HL-60 (cell line): Measurements from ENCODE around the gene KCNK15.

Source experiments
- SPI1 ChIP-seq: IDR thresholded peaks from 2 replicates; pipeline ENCODE4 v1.6.1; 2012; ENCODE audit warnings: low read depth, mild to moderate bottlenecking, borderline replicate concordance
- TF ChIP-seq, protein P1 (sequence below): IDR thresholded peaks from one replicate; pipeline ENCODE4 v1.5.1; 2011; ENCODE audit warnings: low read length, control low read depth, inconsistent platforms; ENCODE audit not compliant: insufficient read depth
- TF ChIP-seq, protein P2 (sequence below): IDR thresholded peaks from 2 replicates; pipeline ENCODE4 v1.6.1; 2012; ENCODE audit warnings: low read depth; ENCODE audit not compliant: insufficient replicate concordance

DNA sequence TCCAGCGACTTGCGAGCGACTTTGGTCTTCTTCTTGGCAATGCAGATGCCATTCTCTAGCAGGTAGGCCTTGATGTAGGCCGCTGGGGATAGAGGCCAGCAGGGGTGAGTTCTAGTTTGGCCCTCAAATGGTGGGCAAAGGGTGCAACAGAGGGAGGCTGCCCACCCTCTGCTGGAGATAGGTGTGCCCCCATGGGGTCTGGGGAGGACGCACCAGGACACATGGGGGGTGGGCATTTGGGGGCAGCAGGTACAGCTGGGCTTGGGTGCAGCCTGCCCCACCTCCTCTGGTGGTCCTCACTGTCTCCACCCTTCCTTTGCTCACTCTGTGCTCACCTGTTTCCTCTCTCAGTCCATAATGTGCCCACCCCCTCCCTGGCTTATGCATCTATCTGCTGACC lies 11.3 kb downstream of the KCNK15 start:
- TF ChIP-seq, protein P1, sequence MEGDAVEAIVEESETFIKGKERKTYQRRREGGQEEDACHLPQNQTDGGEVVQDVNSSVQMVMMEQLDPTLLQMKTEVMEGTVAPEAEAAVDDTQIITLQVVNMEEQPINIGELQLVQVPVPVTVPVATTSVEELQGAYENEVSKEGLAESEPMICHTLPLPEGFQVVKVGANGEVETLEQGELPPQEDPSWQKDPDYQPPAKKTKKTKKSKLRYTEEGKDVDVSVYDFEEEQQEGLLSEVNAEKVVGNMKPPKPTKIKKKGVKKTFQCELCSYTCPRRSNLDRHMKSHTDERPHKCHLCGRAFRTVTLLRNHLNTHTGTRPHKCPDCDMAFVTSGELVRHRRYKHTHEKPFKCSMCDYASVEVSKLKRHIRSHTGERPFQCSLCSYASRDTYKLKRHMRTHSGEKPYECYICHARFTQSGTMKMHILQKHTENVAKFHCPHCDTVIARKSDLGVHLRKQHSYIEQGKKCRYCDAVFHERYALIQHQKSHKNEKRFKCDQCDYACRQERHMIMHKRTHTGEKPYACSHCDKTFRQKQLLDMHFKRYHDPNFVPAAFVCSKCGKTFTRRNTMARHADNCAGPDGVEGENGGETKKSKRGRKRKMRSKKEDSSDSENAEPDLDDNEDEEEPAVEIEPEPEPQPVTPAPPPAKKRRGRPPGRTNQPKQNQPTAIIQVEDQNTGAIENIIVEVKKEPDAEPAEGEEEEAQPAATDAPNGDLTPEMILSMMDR: no peak
- TF ChIP-seq SPI1: no peak
- TF ChIP-seq, protein P2, sequence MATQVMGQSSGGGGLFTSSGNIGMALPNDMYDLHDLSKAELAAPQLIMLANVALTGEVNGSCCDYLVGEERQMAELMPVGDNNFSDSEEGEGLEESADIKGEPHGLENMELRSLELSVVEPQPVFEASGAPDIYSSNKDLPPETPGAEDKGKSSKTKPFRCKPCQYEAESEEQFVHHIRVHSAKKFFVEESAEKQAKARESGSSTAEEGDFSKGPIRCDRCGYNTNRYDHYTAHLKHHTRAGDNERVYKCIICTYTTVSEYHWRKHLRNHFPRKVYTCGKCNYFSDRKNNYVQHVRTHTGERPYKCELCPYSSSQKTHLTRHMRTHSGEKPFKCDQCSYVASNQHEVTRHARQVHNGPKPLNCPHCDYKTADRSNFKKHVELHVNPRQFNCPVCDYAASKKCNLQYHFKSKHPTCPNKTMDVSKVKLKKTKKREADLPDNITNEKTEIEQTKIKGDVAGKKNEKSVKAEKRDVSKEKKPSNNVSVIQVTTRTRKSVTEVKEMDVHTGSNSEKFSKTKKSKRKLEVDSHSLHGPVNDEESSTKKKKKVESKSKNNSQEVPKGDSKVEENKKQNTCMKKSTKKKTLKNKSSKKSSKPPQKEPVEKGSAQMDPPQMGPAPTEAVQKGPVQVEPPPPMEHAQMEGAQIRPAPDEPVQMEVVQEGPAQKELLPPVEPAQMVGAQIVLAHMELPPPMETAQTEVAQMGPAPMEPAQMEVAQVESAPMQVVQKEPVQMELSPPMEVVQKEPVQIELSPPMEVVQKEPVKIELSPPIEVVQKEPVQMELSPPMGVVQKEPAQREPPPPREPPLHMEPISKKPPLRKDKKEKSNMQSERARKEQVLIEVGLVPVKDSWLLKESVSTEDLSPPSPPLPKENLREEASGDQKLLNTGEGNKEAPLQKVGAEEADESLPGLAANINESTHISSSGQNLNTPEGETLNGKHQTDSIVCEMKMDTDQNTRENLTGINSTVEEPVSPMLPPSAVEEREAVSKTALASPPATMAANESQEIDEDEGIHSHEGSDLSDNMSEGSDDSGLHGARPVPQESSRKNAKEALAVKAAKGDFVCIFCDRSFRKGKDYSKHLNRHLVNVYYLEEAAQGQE: no peak
